SK-N-MC (cell line): ENCODE data around the gene SLC6A9.

Experiments
- EZH2 ChIP-seq: fragments of 200-600 bp; sonication (generic); IDR thresholded peaks from one replicate; pipeline ENCODE4 v1.6.1; 2017; ENCODE audit warnings: antibody characterized with exemption
- POLR2AphosphoS5 ChIP-seq: IDR thresholded peaks from 2 replicates; pipeline ENCODE4 v1.6.1; 2012; ENCODE audit warnings: mild to moderate bottlenecking, low read depth, low read length, borderline replicate concordance

DNA sequence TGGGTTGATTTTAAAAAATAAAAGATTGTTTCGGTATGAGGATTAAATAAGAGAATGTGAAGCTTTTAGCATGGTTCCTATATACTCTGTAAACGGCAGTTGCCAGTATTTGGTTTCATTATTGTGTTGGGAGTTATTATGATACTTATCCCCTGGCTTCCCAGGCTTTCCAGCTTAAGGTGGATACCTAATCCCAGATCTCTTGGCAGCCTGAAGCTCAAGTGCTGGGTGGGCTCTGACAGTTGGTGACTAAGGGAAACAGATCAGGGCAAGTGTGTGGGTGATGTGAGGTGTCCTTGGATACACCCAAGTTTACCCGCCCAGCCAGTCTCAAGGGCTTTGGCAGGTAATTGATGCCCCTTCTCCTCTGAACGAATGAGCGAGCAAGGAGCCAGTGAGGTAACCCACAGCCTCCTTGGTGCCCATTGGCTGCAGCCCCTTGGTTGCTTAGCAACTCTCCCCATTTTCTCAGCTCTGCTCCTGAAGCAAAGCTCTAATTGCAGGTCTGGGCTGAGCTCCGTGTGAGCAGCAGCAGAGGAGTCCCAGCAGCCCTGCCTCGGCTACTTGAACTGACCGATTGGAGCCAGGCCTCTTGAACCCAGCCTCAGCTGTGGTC lies 78.4 kb downstream of the SLC6A9 start:
- TF ChIP-seq EZH2 (no peak), POLR2AphosphoS5 (no peak)
